Thyroid gland (tissue), 4 donors: ENCODE results near the gene SAMMSON. TPM values are rescaled to one million over a fixed set of nuclear protein-coding genes. Genes with fewer than 3 reads are reported as not detected.

Experiments
- DNase-seq, 2 donors: peaks; one replicate each; pipeline ENCODE4 v3.0.0-alpha.2; 2019
- H3K27ac ChIP-seq, 3 donors: fragments of 200-600 bp; sonication (generic); 1 replicate in 2 of 3; 2 replicates in 1 of 3; pipeline ENCODE4 v1.5.1; 2016 to 2019; ENCODE audit warnings: mild to moderate bottlenecking in 1 of 3, moderate library complexity in 1 of 3
- H3K27me3 ChIP-seq: fragments of 200-600 bp; sonication (generic); one replicate; pipeline ENCODE4 v1.5.1; 2019
- H3K36me3 ChIP-seq, 2 donors: fragments of 200-600 bp; sonication (generic); one replicate each; pipeline ENCODE4 v1.5.1; 2016 to 2019
- H3K4me1 ChIP-seq, 2 donors: fragments of 200-600 bp; sonication (generic); one replicate each; pipeline ENCODE4 v1.5.1; 2017 to 2019
- H3K4me3 ChIP-seq, 3 donors: fragments of 200-600 bp; sonication (generic); replicated peaks in 1 of 3; 1 replicate in 2 of 3; 2 replicates in 1 of 3; pipeline ENCODE4 v1.5.1; 2016; ENCODE audit warnings: mild to moderate bottlenecking in 1 of 3
- H3K9me3 ChIP-seq: fragments of 200-600 bp; sonication (generic); one replicate; pipeline ENCODE4 v1.5.1; 2017
- CTCF ChIP-seq, 6 experiments: fragments of 200-600 bp in 3 of 6; fragments of 450-650 bp in 3 of 6; sonication (generic) in 3 of 6; IDR thresholded peaks; one replicate each; pipeline ENCODE4 v1.5.1; 2016 to 2019; ENCODE audit warnings: antibody characterized with exemption in 6 of 6, mild to moderate bottlenecking in 2 of 6, inconsistent platforms in 1 of 6, moderate library complexity in 1 of 6
- POLR2A ChIP-seq, 2 donors: fragments of 450-650 bp; IDR thresholded peaks; one replicate each; pipeline ENCODE4 v1.6.1; 2017; ENCODE audit warnings: antibody characterized with exemption in 2 of 2, mild to moderate bottlenecking in 2 of 2, moderate library complexity in 1 of 2
- WGBS, 2 donors: methylation state at CpG; one replicate each; pipeline ENCODE4 v1.1.5; 2017; 5-methylcytosine and 5-hydroxymethylcytosine counted together
- intact Hi-C: fragments of 100-400 bp; cut with DNase I; formaldehyde crosslinking; loops from one replicate; pipeline ENCODE4 v1.15.1; 2023
- total RNA-seq, 4 donors: library from RNA; depleted of rRNA; stranded (reverse); fragments of >200 nt; gene quantifications; one replicate each; pipeline ENCODE4 v1.2.3, GENCODE V29; 2016

Gene SAMMSON
- total RNA-seq, 4 donors from 2014 or later = 0.27 to 0.75 (median 0.63) TPM

- no peak for DNase-seq
- TF ChIP-seq CTCF (IDR thresholded peaks at IDR 0.05) (no peak), POLR2A (IDR thresholded peaks at IDR 0.05) (no peak)
- H3K27ac ChIP-seq = no peak overlapping the region
- H3K4me1 ChIP-seq = no peaks in the 10 kb centered on the region
- no peaks in the 10 kb centered on the region for H3K9me3 ChIP-seq
- intact Hi-C loops = no loop called here
- no peak overlapping the region for H3K4me3 ChIP-seq
- H3K27me3 ChIP-seq = no peaks in the 10 kb centered on the region
- WGBS, 2 donors = 89 to 96% methylated on average over 1 of the region's 1 CpG
- no peaks in the 10 kb centered on the region for H3K36me3 ChIP-seq
These were observed 39.2 kb downstream of the SAMMSON start for GRCh38 chr3:70038693-70039092.

- intact Hi-C loops = no loop called here
- TF ChIP-seq POLR2A (IDR thresholded peaks at IDR 0.05) = no peak
- no peak for TF ChIP-seq CTCF (IDR thresholded peaks at IDR 0.05)
- Histone ChIP-seq H3K36me3 (no peaks in the 10 kb centered on the region), H3K9me3 (no peaks in the 10 kb centered on the region), H3K27me3 (no peaks in the 10 kb centered on the region), H3K27ac (no peak overlapping the region), H3K4me1 (no peaks in the 10 kb centered on the region), H3K4me3 (no peak overlapping the region)
- no peak for DNase-seq
- 91 to 97% methylated on average over 3 of the region's 3 CpGs for WGBS, 2 donors
These were observed 40.9 kb downstream of the SAMMSON start for GRCh38 chr3:70040386-70040785.

GRCh38 chr3:70042641-70043040 lies 43.1 kb downstream of the SAMMSON start:
- Histone ChIP-seq H3K36me3 (no peaks in the 10 kb centered on the region), H3K4me3 (no peak overlapping the region), H3K9me3 (no peaks in the 10 kb centered on the region), H3K4me1 (no peaks in the 10 kb centered on the region), H3K27me3 (no peaks in the 10 kb centered on the region), H3K27ac (no peak overlapping the region)
- intact Hi-C loops = no loop called here
- DNase-seq = no peak
- 57 to 64% methylated on average over 3 of the region's 3 CpGs for whole genome bisulfite sequencing, 2 donors
- TF ChIP-seq CTCF (IDR thresholded peaks at IDR 0.05) (no peak), POLR2A (IDR thresholded peaks at IDR 0.05) (no peak)

- TF ChIP-seq CTCF (IDR thresholded peaks at IDR 0.05) = no peak
- no peak for TF ChIP-seq POLR2A (IDR thresholded peaks at IDR 0.05)
- Histone ChIP-seq H3K27me3 (no peaks in the 10 kb centered on the region), H3K27ac (no peak overlapping the region), H3K9me3 (no peaks in the 10 kb centered on the region), H3K4me1 (no peaks in the 10 kb centered on the region), H3K4me3 (no peak overlapping the region), H3K36me3 (no peaks in the 10 kb centered on the region)
- intact Hi-C loops = no loop called here
- WGBS, 2 donors = 74 to 76% methylated on average over 3 of the region's 3 CpGs
- DNase-seq = no peak
These were observed 50.2 kb downstream of the SAMMSON start for GRCh38 chr3:70049761-70050160.

- intact Hi-C loops = no loop called here
- H3K27ac ChIP-seq = no peak overlapping the region
- H3K27me3 ChIP-seq = no peaks in the 10 kb centered on the region
- no peaks in the 10 kb centered on the region for H3K4me1 ChIP-seq
- H3K9me3 ChIP-seq = no peaks in the 10 kb centered on the region
- no peak for TF ChIP-seq CTCF (IDR thresholded peaks at IDR 0.05)
- TF ChIP-seq POLR2A (IDR thresholded peaks at IDR 0.05) = no peak
- no peak for DNase-seq
- H3K4me3 ChIP-seq = no peak overlapping the region
- H3K36me3 ChIP-seq = no peaks in the 10 kb centered on the region
- 75 to 79% methylated on average over 1 of the region's 1 CpG for WGBS, 2 donors
These were observed 53.8 kb downstream of the SAMMSON start for GRCh38 chr3:70053293-70053692.
